GM18868 (cell line): Measurements from ENCODE around the gene CAPN10.

Experiments used
- ATAC-seq: cut with Tn5 transposase; IDR thresholded peaks from one replicate; pipeline ENCODE4 v1.9.1; 2021; ENCODE audit warnings: mild to moderate bottlenecking, moderate library complexity; ENCODE audit not compliant: unreplicated experiment

The CAPN10 gene

DNA sequence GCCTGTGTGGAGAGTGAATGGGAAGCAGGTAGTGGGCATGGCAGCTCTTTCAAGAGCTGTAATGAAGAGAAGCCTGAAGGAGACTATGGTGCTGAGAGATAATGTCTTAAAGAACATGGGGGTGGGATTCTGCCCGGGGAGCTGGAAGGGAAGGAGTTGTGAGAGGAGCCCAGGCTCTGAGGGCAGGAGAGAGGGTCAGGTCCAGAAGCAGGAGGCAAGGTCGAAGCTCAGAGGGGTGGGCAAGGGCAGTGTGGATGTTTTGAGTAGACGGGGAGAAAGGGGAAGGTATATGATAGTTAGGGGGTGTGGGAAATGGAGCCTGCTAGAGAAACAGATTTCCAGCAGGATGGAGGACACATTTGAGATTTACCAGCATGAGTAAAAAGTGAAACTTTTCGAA is 2.1 kb downstream of the CAPN10 start:
- no peak for ATAC-seq

DNA sequence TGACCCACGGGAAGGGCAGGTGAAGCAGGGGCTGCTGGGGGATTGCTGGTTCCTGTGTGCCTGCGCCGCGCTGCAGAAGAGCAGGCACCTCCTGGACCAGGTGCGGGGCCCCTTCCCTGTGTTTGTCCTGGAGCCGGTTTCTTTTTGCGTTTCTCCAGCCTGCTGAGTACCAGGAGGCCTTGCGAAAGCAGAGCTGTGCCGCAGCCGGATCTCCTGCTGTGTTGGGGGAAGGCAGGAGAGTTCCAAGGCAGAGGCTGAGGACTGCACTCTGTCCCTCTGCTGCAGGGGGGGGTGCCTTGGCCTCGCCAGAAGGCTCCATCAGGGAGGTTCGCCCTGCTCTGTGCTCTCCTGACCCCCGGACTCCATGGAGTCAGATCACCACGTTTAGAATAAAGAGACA is 2.8 kb downstream of the CAPN10 start:
- ATAC-seq = no peak

DNA sequence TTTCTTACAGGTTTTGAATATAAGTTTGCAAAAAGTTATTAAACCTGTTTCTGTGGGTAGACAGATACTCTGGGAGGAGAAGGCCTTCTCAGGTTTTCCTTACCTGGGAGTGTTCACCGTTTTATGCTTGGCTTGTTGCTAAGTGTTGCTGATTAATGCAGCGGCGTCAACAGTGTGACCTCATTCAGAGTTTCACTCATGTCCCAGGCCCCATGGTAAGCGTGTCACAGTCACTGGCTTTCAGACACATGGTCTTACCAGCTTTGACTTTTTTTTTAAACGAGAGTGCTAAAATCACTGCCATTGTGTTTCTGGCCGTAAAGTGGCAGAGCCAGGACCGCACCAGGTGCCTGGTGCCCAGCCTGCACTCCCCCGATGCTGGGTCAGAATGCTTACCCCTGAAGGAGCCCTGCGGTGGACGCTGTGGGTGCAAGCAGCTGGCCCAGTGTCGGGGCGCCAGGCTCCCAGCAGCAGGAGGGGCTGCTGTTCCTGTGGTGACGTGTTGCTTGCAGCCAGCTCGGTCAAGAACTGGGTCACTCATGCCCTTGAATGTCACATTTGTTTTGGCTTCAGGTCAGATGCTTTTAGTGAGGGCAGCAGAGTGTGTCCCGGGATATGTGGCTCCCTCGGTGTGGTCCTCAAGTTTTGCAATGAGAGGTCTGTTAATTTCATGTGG is 3.5 kb downstream of the CAPN10 start:
- ATAC-seq = no peak

DNA sequence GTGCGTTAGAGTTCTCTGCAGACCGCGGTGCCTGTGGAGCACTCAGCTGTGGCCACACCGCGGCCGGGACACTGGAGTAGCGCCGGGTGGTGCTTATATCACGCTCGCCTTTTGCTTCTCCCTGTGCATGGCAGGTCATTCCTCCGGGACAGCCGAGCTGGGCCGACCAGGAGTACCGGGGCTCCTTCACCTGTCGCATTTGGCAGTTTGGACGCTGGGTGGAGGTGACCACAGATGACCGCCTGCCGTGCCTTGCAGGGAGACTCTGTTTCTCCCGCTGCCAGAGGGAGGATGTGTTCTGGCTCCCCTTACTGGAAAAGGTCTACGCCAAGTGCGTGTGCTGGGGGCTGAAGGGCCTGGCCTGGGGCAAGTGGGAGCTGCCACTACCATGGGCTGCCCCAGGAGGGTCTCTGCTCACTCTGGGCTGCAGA is 4.2 kb downstream of the CAPN10 start:
- no peak for ATAC-seq

DNA sequence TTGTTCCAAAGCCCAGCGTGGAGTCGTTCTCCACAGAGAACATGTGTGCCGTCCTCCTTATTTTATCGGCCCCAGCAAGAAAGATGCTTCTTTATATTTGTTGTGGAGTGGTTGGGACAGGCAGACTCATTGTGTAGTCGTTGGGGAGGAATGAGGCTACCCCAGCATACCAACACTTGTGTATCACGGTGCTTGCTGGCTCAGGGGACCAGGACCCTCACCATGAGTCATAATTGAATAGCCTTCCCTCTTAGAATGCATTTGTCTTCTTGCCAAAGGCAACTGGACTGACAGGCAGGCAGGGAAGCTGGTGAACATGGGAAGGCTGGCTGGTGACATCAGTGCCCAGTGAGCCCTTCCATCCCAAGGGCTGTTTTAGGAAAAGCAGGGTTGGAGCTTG is 4.7 kb downstream of the CAPN10 start:
- ATAC-seq = no peak

DNA sequence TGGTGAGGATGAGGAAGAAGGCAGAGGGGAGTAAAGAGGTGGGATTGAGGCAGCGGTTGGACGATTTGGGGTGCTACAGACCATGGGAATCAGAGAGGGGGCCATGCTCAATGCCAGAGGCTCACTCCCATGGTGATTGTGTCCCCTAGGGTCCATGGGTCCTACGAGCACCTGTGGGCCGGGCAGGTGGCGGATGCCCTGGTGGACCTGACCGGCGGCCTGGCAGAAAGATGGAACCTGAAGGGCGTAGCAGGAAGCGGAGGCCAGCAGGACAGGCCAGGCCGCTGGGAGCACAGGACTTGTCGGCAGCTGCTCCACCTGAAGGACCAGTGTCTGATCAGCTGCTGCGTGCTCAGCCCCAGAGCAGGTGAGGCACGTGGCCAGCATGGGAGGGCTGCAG is 5.2 kb downstream of the CAPN10 start:
- ATAC-seq = no peak

DNA sequence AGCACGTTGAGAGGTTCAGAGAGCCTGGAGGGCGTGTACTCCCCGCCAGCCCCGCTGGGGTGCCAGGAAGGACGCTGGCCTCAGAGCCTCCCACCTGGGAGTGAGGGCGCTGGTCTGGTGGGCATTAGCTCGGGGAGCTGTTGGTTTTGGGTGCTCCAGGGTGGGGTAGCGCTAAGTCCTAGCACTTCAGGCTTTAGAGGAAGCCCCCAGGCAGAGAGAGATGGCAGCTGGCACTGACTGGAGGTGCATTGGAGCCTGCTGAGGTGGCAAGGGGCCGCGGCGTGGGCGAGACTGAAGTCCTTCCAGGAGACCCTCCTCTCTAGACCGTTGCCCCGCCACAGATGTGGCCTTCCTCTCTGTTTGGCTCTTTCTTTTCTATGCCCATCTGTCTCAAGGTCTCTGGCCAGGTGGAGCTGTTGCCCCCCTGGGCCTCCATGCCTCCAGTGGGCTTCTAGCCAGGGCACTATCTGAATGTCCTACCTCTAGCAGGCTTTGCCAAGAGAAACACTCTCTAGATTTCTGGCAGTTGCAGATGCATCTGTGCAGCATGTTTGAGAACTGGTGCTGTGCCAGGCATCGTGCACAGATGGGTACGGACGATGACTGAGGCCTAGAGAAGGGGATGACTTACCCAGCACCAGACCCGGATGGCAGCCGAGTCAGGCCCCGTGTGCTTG is 6.6 kb downstream of the CAPN10 start:
- ATAC-seq = no peak

DNA sequence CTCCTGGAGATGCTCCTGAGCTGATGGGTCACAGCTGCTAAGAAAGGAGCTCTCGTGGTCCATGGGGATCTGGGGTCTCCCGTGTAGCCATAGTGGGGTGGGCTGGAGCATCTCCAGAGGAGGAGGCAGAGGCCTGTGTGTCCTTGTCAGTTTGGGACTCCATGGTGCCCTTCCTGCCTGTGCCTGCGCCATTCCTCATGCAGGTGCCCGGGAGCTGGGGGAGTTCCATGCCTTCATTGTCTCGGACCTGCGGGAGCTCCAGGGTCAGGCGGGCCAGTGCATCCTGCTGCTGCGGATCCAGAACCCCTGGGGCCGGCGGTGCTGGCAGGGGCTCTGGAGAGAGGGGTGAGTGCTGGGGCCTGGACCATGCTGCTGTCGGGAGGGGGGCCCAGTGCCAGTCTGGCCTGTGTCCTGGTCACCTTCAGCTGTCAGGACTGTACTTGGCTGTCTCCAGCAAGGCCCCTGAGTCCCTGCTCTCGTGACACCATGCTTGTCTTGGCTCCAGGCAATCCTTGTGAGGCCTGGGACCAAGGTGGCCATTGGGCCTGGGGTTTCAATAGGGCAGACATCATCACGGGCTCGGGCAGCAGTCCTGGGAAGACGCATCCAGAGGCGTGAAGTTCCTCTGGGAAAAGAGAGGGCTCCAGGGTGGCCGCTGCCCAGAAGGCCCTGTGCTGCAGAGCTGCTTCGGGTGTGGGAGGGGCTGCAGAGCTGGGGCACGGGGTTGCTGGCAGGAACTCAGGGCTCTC is 7.3 kb downstream of the CAPN10 start:
- no peak for ATAC-seq

DNA sequence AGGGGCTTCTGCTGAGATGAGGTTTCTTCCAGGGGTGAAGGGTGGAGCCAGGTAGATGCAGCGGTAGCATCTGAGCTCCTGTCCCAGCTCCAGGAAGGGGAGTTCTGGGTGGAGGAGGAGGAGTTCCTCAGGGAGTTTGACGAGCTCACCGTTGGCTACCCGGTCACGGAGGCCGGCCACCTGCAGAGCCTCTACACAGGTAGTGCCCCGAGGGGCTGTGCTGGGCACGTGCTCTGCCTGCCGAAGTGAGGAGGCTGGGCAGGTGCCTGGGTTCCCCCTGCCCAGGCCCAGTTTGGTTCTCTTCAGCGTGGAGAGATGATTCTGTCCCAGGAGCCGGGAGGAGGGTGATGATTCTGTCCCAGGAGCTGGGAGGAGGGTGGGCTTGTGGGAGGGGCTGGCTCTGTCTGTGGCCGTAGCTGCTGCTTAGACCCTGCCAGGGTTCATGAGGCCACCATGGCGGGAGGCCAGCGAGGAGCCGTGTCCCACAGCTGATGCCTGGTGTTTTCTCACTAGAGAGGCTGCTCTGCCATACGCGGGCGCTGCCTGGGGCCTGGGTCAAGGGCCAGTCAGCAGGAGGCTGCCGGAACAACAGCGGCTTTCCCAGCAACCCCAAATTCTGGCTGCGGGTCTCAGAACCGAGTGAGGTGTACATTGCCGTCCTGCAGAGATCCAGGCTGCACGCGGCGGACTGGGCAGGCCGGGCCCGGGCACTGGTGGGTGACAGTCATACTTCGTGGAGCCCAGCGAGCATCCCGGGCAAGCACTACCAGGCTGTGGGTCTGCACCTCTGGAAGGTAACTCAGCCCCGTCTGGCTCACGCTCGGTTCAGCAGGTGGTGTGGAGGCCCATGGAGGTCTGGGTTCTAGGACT is 8.2 kb downstream of the CAPN10 start:
- ATAC-seq = no peak

DNA sequence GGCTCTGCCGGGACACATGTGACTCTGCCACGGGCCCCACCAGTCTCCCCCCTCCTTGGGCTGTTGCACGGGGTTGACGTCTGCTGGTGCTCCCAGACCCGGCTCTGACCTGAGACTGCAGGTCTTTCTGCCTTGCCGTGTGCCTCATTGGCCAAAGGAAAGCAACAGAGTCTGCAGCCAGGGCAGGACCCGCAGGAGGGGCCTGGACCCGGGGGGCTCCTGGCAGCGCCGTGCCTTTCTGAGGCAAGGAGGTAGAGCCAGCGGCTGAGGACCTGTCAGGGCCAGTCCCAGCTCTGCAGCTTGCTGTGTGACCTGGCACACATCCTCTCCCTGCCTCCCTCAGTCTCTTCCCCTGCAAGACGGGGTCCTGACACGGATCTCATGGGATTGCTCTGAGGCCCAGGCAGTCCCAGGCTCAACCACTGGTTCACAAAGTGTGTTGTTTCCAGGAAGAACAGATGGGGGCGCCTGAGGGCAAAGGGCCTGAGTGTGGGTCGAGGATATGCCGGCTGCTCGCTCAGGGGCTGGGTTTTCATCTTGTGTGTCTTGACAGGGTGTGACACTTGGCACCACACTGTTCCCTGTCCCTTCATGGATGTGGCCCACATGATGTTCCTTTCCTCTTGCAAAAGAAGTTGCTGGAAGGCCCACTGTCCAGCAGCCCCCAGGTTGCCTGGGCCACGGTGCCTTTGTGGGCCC is 9.0 kb downstream of the CAPN10 start:
- no peak for ATAC-seq

DNA sequence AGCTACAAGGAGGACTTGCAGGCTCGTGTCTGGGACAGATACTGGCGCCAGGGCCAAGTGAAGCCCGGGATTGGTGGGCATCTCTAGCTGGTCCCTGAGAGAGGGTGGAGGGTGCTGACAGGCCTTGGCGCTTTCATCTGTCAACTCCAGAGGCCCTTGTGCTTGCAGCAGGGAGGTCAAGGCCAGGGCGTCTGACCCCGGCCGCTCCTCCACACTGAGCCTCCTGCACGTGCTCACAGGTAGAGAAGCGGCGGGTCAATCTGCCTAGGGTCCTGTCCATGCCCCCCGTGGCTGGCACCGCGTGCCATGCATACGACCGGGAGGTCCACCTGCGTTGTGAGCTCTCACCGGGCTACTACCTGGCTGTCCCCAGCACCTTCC is 9.5 kb downstream of the CAPN10 start:
- no peak for ATAC-seq

DNA sequence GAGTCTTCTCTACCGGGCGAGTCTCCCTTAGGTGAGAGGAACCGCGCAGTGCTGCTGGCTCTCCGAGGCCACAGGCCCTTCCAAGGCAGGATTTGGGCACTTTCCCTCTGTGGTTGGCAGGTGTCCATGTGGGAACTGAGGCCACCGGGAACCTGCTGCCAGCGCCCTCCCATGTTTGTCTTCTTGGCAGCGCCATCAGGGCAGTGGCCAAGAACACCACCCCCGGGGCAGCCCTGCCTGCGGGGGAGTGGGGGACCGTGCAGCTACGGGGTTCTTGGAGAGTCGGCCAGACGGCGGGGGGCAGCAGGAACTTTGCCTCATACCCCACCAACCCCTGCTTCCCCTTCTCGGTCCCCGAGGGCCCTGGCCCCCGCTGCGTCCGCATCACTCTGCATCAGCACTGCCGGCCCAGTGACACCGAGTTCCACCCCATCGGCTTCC is 10.0 kb downstream of the CAPN10 start:
- ATAC-seq = no peak

DNA sequence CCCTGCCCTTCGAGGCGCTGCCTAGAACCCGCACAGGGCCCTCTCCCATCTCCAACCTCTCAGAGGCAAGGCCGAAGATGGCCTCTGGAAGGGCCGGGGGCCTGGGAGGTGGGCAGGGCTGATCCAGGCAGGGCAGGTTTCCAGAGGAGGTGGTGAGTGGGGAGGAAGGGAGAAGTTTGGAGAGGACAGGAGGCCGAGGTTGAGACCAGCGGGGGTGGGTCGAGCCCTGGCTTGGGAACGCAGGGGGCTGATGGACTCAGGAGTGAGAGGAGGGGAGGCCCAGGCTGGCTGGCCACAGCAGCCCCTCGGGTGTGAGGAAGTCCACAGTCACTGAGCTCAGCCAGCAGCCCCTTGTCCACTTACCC is 10.5 kb downstream of the CAPN10 start:
- no peak for ATAC-seq

DNA sequence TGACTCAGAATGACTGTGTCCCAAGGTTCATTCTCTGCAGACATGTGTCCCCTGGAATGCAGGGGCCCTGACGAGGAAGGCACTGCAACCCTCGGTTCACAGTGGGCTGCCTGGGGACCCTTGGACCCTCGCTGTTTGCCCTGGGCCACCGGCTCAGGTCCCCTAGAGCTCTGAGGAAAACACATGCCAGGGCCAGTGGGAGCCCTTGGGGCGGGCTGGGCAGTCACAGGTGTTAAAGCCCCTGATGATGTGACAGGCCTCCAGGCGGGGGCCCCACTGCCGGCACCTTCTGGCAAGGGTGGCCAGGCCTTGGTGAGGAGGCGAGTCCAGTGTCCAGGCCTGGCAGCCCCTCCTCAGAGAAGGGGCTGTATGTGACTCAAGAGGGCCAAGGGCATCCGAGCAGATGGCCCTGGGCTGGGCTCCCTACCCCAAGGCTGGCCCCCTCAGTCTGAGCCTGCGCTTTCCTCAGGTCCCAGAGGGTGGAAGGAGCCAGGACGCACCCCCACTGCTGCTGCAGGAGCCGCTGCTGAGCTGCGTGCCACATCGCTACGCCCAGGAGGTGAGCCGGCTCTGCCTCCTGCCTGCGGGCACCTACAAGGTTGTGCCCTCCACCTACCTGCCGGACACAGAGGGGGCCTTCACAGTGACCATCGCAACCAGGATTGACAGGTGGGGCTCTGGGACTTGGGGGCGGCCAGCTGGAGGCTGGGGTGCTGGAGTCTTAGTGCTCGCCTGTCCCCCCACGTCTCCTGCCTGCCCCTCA is 11.1 kb downstream of the CAPN10 start:
- ATAC-seq = no peak

DNA sequence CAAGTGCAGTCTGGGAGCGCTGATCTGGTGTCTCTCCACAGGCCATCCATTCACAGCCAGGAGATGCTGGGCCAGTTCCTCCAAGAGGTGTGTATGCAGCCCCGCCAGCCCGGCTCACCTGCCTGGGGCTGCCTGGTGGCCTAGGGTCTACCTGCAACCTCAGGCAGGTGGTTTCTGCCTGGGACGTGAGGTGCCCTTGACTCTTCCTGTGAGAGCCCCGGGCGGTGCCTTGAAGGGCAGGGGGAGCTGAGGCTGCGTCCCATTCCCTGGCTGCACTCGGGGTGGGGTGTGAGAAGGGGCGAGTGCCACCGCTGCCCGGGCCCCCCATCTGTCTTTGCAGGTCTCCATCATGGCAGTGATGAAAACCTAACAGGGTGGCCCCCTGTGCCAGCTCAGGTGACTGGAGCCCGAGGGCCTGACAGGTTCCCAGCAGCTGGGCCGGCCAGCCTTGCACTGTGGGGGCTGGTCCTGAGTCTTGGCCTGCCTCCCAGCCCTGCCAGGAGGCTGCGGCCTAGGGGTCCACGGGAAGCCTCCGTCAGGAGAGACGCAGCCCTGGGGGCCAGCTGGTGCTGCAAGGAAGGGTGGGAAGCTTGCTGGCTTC is 11.9 kb downstream of the CAPN10 start:
- ATAC-seq = no peak

DNA sequence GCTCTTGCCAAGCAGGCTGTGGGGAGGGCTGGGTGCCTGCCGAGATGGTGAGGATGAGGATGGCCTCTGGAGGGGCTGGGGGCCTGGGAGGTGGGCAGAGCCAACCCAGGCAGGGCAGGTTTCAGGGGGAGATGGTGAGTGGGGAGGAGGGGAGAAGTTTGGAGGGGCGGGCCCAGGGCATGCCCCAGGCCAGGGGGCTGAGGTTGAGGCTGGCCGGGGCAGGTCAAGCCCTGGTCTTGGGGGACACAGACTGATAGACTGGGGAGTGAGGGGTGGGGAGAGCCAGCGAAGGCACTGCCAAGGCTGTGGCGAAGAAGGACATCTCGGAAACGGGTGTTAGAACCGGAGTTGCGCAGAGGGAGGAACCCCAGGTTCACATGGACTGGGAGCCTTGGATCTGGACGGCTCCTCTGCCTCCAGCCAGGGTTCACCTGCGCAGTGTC is 12.6 kb downstream of the CAPN10 start:
- no peak for ATAC-seq

DNA sequence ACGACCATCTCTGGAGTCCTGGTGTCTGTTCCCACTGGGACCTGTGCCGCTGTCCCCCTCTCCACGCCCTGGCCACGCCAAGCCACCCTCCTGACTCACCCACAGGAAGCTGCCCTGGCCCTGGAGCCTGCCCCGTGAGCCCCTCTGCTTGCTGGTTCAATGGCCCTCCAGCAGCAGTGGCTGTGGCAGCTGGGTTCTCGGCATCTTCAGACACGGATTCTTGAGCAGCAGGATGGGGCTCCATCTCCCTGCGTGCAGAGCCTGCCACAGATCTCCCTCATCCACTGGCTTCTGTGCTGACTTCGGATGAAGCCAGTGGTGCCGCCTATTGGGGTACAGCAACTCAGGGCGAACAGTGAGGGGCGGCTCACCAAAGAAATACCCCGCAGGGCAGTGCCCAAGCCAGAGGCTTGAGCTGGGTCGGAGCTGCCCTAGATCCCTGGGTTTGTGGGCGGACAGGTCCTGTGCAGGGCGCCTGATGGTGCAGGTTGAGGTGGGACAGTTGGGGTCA is 14.0 kb downstream of the CAPN10 start:
- no peak for ATAC-seq

DNA sequence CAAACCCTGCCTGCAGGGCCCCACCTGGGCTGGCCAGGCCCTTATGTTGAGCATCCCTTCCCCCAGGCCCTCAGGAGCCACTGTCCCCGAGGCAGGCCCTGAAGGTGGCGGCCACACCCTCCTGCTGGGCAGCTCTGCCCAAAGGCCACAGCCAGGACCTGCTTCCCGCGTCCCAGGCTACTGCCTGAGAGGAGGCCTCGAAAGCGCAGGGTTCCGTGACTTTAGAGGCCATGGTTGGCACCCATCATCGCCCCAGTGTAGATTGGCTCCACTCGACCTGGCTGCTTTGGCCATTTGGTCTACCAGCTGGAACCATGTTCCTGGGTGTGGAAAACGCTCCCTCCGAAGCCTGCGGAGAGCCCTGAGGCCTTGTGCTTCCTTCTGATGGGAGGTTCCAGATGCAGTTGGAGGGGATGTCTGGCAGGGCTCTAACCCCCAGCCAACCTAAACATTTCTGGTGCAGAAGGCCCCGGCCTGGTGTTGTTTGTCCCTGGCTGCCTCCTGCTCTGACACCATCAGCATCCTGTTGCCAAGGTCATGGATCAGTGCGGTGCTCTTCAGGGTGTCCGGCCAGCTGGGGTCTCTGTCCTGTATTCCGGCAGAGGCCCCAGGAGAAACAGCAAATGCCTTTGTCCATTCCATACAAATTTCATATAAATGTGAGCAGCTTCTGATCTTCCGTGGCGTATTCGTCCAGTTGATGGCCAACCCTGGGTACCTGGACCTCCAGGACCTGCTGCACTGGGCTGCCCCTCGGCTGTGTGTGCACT is 14.7 kb downstream of the CAPN10 start:
- no peak for ATAC-seq

DNA sequence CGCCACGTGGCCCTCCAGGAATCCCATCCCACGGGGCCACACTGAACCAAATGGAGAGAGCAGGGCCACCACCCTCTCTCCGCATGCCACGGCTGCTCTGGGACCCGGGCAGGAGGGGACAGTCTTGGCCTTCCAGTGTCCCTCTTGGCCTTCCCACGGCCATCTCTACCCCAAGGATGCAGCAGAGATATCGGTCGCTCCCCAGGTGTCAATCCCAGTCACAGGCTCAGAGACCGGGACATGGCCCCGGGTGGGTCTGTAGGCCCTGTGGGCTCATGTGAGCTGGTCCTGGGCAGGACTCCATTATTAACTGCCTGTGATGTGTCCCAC is 15.3 kb downstream of the CAPN10 start:
- ATAC-seq = no peak
